GM21360 (cell line): ENCODE data around the gene POC1A.
"Not testable (repeated sequence)": the region's sequence is repeated elsewhere in the genome, so short reads cannot be mapped to it uniquely, and the experiment has no call there.

Experiments used
- ATAC-seq: cut with Tn5 transposase; IDR thresholded peaks from one replicate; pipeline ENCODE4 v1.9.1; 2021; ENCODE audit warnings: mild to moderate bottlenecking, moderate library complexity; ENCODE audit not compliant: unreplicated experiment

POC1A gene

GRCh38 chr3:52036222-52036694, 118.0 kb downstream of the POC1A start:
- ATAC-seq = no peak

GRCh38 chr3:52034651-52035050, 119.6 kb downstream of the POC1A start:
- no peak for ATAC-seq

DNA sequence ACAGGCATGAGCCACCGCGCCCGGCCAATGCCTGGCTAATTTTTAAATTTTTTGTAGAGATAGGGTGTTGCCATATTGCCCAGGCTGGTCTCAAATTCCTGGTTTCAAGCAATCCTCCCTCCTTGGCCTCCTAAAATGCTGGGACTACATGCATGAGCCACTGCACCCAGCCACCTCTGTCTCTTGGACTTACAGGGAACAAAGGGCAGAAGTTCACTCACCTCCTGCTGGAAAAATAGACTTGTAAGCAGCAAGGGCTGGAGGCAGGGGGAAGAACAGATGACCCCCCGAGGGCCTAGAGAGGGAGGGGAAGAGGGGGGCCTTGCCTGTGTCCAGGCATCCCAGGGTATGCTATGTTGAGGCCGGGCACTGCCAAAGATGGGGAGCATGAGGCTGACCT, 120.0 kb downstream of the POC1A start:
- no peak for ATAC-seq

DNA sequence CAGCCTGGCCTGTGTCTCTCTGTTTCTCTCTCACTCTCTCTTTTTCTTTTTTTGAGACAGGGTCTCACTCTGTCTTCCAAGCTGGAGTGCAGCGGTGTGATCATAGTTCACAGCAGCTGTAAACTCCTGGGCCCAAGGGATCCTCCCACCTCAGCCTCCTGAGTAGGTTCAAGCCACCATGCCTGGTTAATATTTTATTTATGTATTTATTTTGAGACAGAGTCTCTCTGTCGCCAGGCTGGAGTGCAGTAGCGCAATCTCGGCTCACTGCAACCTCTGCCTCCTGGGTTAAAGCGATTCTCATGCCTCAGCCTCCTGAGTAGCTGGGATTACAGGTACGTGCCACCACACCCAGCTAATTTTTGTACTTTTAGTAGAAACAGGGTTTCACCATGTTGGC, 120.5 kb downstream of the POC1A start:
- not testable (repeated sequence) for ATAC-seq

GRCh38 chr3:52032702-52033408, 121.4 kb downstream of the POC1A start:
- ATAC-seq = no peak

DNA sequence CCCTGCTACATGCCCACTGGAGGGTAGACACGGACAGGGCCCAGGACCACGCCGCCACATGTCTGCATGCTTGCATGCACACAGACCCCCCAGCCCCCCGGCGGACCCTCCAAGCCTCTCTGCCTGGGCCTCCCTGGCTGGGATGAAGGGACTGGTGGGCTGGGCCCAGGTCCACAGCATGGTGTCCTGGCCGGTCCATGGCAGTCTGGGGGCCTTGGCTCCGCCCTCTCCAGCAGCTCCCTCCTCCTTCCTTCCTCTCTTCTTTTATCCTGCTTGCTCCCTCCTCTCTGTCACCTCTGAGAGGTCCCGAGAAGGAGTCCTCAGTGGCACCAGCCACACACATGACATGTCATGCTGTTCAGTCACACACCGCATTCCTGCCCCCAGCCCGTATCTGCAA, 122.3 kb downstream of the POC1A start:
- ATAC-seq = no peak

DNA sequence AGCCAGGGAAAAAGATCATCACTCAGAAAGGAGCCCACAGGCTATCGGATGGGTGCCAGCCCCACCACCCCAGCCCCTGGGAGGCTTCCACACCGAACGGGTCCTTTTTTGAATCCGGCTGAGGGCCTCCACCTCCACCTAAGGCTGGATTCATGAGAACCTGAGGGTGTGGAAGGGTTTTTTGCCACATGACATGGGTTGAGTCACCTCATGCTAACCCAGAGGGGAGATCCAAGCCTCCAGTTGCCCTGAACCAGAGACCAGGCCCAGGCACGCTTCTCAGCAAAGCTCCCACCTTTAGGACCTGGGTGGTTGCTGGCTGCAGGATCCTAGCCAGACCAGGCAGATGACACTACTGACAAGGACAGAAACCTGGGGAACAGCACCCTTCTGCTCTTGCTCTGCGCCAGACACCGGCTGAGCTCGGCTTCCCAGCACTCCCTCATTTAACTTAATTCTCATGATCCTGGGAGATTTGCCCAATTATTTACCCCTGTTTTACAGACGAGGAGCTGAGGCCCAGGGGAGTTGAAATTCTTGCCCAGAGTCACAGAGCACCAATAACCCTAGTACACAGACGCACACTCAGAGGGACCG, 123.4 kb downstream of the POC1A start:
- no peak for ATAC-seq

DNA sequence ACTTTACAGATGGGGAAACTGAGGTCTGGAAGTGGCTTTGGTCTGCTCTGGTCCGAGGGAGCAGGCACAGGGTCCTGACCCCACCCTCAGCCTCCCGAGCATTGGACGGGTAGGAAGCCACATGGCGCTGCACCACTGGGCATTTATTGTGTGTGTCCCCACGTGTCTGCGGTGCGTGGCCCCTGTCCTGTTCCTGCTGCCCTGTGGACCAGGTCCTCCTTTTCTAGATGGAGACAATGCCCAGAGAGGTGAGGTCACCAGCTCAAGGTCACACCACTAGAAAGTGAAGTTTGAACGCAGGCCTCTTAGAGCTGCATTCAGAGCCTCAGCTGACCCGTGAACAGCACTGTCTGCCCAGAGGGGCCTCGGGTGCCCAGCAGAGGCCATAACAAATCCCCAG, 124.7 kb downstream of the POC1A start:
- ATAC-seq = no peak

DNA sequence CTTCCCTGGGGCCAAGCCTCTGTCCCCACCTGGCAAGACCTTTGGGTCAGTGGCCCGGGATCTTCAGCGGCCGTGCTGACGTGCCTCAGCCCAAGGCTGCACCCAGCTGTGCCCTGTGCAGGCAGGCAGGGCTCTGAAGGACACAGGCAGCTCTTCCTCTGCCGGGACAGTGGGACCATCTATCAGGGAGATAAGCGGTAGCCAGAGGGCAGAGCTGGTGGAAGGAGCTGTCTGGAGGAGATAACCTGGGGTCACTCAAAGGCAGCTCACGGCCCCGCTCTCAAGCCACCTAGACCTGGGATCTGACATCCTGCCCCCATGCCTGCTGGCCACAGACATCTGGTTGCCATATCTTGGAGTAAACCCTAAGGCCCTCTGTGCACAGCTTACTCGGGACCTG, 125.2 kb downstream of the POC1A start:
- no peak for ATAC-seq

- ATAC-seq = no peak
These were observed 125.7 kb downstream of the POC1A start for GRCh38 chr3:52028572-52028971.

DNA sequence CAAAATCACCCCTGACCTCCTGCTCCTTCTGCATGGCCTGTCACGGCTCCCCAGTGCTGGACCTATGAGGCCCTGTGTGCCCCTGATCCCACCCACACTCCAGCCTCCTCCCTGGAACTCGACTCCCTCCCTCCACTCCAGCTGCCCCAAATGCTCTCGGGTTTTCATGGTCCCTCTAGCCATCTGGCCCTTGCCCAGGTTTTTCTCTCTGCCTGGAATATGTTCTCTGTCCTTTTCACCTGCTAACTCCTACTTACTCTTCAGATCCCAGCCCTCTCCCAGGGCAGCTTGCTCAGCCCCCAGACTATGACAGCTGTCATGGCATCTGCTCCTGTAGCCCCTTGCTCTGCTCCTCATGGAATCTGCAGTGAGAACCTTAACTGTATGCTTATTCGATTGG, 128.2 kb downstream of the POC1A start:
- no peak for ATAC-seq

DNA sequence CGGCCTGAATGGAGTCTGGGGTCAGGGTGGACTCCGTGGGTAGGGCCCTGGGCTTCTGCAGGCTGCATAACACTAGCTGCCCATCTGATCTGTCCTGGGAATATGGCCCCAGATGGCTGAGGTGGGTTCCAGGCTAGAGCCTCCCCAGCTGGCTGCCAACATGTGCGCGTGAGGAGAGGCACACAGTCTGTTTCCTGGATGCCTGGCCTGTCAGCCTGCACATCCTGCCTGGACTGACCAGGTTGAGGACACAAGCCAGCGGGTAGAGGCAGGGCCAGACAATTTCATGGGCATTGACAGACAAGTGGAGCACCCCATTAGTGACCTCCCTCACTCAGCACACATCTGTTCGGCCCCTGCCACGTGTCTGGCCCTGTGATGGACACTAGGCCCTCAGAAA, 128.8 kb downstream of the POC1A start:
- ATAC-seq = no peak
